GM12892 (cell line): ENCODE data around the gene FLT1.

Experiments used
- POLR2A ChIP-seq: IDR thresholded peaks from 2 replicates; pipeline ENCODE4 v1.6.1; 2011; ENCODE audit warnings: low read depth, low read length, control low read depth
- POLR2AphosphoS5 ChIP-seq: IDR thresholded peaks from 2 replicates; pipeline ENCODE4 v1.6.1; 2011; ENCODE audit warnings: low read depth, low read length, control low read depth
- TAF1 ChIP-seq: IDR thresholded peaks from 2 replicates; pipeline ENCODE4 v1.6.1; 2011; ENCODE audit warnings: low read depth, mild to moderate bottlenecking, control low read depth, low read length, borderline replicate concordance

- no peak for TF ChIP-seq POLR2AphosphoS5
- TF ChIP-seq POLR2A, result no peak
- TF ChIP-seq TAF1, result no peak
Observed at GRCh38 chr13:28423010-28423409, 71.9 kb downstream of the FLT1 start.
